HepG2 (cell line): ENCODE measurements around the gene PID1.

Experiments
- HNF4G ChIP-seq, 2 experiments: sonication (generic) in 1 of 2; formaldehyde crosslinking in 1 of 2; IDR thresholded peaks; 2 replicates each; pipeline versions ENCODE4 v1.4.0 to v1.6.1; 2011 to 2020; ENCODE audit warnings: borderline replicate concordance in 2 of 2, low read depth in 2 of 2, mild to moderate bottlenecking in 2 of 2, low read length in 1 of 2, missing genetic modification reagents in 1 of 2, moderate library complexity in 1 of 2
- POLR2A ChIP-seq, 2 experiments: IDR thresholded peaks; 2 replicates each; pipeline ENCODE4 v1.6.1; 2011; ENCODE audit warnings: low read depth in 2 of 2, low read length in 2 of 2, mild to moderate bottlenecking in 1 of 2, moderate library complexity in 1 of 2; ENCODE audit not compliant: insufficient read depth in 1 of 2
- ZNF747 ChIP-seq: sonication (generic); formaldehyde crosslinking; IDR thresholded peaks from 2 replicates; pipeline ENCODE4 v1.8.1; 2023; ENCODE audit warnings: missing genetic modification reagents, mild to moderate bottlenecking, borderline replicate concordance

DNA sequence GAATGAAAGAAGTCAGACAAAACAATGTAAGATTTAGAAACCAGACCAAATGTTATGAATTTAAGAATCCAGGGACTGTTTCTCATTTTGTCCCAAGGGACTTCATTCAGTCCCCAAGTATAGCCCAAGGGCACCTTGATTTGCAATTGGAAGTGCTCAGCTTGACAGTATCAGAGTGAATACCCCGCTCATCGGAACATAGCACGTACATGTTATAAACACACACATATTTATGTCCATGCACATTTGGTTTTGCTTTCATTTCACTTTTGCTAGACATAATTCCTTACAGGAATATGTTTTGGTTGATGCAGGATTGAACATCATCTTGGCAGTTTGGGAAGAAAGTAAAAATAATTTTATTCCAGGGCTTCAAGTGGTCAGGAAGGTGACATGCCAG is 100.2 kb downstream of the PID1 start:
- TF ChIP-seq ZNF747 (CRISPR knock-in tag) (no peak), POLR2A (IDR thresholded peaks at IDR 0.05; ENCODE audit: insufficient read depth in 1 of 2, low read depth in 2 of 2, low read length in 2 of 2) (no peak), HNF4G (IDR thresholded peaks at IDR 0.05; ENCODE audit: borderline replicate concordance, low read depth, low read length) (no peak), HNF4G (CRISPR knock-in tag; IDR thresholded peaks at IDR 0.05; ENCODE audit: borderline replicate concordance, low read depth) (no peak)
